Breast epithelium (tissue), 3 donors: ENCODE results near the gene MGME1.

ENCODE experiments used
- CTCF ChIP-seq, 3 donors: fragments of 450-650 bp; IDR thresholded peaks; one replicate each; pipeline ENCODE4 v1.5.1; 2016 to 2017; ENCODE audit warnings: antibody characterized with exemption in 3 of 3, mild to moderate bottlenecking in 3 of 3, moderate library complexity in 3 of 3
- POLR2A ChIP-seq: fragments of 450-650 bp; IDR thresholded peaks from one replicate; pipeline ENCODE4 v1.6.1; 2016; ENCODE audit warnings: antibody characterized with exemption, mild to moderate bottlenecking, moderate library complexity
- POLR2AphosphoS5 ChIP-seq, 3 donors: sonication (generic); formaldehyde crosslinking; IDR thresholded peaks; one replicate each; pipeline ENCODE4 v1.6.1; 2017; ENCODE audit warnings: antibody characterized with exemption in 3 of 3

DNA sequence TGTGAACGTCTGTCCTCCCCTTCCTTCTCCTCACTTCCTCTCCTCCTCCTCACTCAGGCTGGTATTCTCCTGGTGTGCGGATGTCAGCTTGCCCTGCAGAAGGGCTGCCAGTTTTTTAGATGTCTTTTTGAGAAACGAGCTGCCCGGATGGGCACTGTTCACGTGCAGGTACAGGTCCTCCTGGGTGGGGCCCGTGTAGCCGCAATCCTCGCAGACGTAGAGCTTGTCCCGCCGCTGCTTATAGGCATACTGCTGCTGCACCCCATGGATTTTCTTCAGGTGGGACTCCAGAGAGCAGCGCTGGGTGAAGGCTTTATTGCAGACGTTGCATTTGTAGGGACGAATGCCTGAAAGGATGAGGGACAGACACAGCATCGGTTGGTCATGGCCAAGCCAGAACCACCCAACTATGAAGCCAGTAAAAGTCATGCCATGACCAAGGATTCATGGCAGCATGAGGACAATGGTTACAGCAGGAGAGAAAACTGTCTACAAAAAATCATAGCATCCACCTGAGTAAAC is 55.8 kb downstream of the MGME1 start:
- no peak for TF ChIP-seq CTCF (IDR thresholded peaks at IDR 0.05)
- TF ChIP-seq POLR2AphosphoS5 (IDR thresholded peaks at IDR 0.05): no peak
- no peak for TF ChIP-seq POLR2A
